HG03571 (cell line): ENCODE measurements around the gene OPCML.

Experiments
- ATAC-seq: cut with Tn5 transposase; IDR thresholded peaks from one replicate; pipeline ENCODE4 v1.9.1; 2021; ENCODE audit not compliant: unreplicated experiment

The OPCML gene

GRCh38 chr11:133305208-133305956, 226.9 kb downstream of the OPCML start:
- ATAC-seq: no peak

GRCh38 chr11:133303262-133303661, 229.0 kb downstream of the OPCML start:
- ATAC-seq: no peak

GRCh38 chr11:133302056-133302455, 230.2 kb downstream of the OPCML start:
- ATAC-seq: no peak

- ATAC-seq: no peak
Observed at GRCh38 chr11:133300666-133301065, 231.6 kb downstream of the OPCML start.

- ATAC-seq: no peak
Observed at GRCh38 chr11:133291780-133292179, 240.5 kb downstream of the OPCML start.

- ATAC-seq: no peak
Observed at GRCh38 chr11:133285359-133285758, 246.9 kb downstream of the OPCML start.

- ATAC-seq: no peak
Observed at GRCh38 chr11:133284156-133284555, 248.1 kb downstream of the OPCML start.

GRCh38 chr11:133277886-133278285, 254.4 kb downstream of the OPCML start:
- no peak for ATAC-seq

GRCh38 chr11:133271871-133272776, 260.2 kb downstream of the OPCML start:
- no peak for ATAC-seq

- no peak for ATAC-seq
Observed at GRCh38 chr11:133271206-133271605, 261.1 kb downstream of the OPCML start.

GRCh38 chr11:133269267-133269666, 263.0 kb downstream of the OPCML start:
- ATAC-seq: peak; percentile 98

- ATAC-seq: no peak
Observed at GRCh38 chr11:133266986-133267385, 265.3 kb downstream of the OPCML start.

GRCh38 chr11:133265530-133266035, 266.7 kb downstream of the OPCML start:
- no peak for ATAC-seq

GRCh38 chr11:133263332-133263731, 269.0 kb downstream of the OPCML start:
- no peak for ATAC-seq

GRCh38 chr11:133258751-133259150, 273.6 kb downstream of the OPCML start:
- no peak for ATAC-seq

- ATAC-seq: no peak
Observed at GRCh38 chr11:133254601-133255000, 277.7 kb downstream of the OPCML start.

GRCh38 chr11:133253570-133253969, 278.7 kb downstream of the OPCML start:
- no peak for ATAC-seq

GRCh38 chr11:133251841-133252240, 280.5 kb downstream of the OPCML start:
- ATAC-seq: no peak

GRCh38 chr11:133249530-133249929, 282.8 kb downstream of the OPCML start:
- ATAC-seq: no peak

GRCh38 chr11:133249065-133249464, 283.2 kb downstream of the OPCML start:
- no peak for ATAC-seq

GRCh38 chr11:133243832-133244231, 288.5 kb downstream of the OPCML start:
- no peak for ATAC-seq
